GM23338 (cell line): ENCODE data around the gene ZNF45. TPM values are rescaled to one million over a fixed set of nuclear protein-coding genes. Genes with fewer than 3 reads are reported as not detected.

Source experiments
- ATAC-seq: fragments of 200-7000 bp; cut with Tn5 transposase; 3 replicates; pipeline ENCODE4 v1.9.1; 2020
- DNase-seq: peaks from one replicate; pipeline ENCODE4 v3.0.0-alpha.2; 2015; ENCODE audit warnings: low spot score
- H2AFZ ChIP-seq: fragments of 200-600 bp; sonication (generic); 2 replicates; pipeline ENCODE4 v1.8.0; 2016; ENCODE audit warnings: antibody characterized with exemption, mild to moderate bottlenecking, moderate library complexity
- H3F3A ChIP-seq: fragments of 200-600 bp; sonication (generic); replicated peaks from 2 replicates; pipeline ENCODE4 v1.8.0; 2017; ENCODE audit warnings: antibody characterized with exemption, mixed run types, low read depth
- H3K27ac ChIP-seq: fragments of 200-600 bp; sonication (generic); 2 replicates; pipeline ENCODE4 v1.6.1; 2016; ENCODE audit warnings: low read depth
- H3K27me3 ChIP-seq: fragments of 200-600 bp; sonication (generic); 2 replicates; pipeline ENCODE4 v1.8.0; 2016; ENCODE audit warnings: mild to moderate bottlenecking, mixed run types, moderate library complexity; ENCODE audit not compliant: insufficient read depth
- H3K36me3 ChIP-seq: fragments of 200-600 bp; sonication (generic); 2 replicates; pipeline ENCODE4 v1.8.0; 2016; ENCODE audit warnings: mild to moderate bottlenecking; ENCODE audit not compliant: insufficient read depth
- H3K4me1 ChIP-seq: fragments of 200-600 bp; sonication (generic); 2 replicates; pipeline ENCODE4 v1.8.0; 2016; ENCODE audit warnings: mild to moderate bottlenecking, moderate library complexity; ENCODE audit not compliant: insufficient read depth
- H3K4me2 ChIP-seq: fragments of 200-600 bp; sonication (generic); 2 replicates; pipeline ENCODE4 v1.7.1; 2017; ENCODE audit warnings: mixed run types
- H3K4me3 ChIP-seq: fragments of 200-600 bp; sonication (generic); 2 replicates; pipeline ENCODE4 v1.6.1; 2016; ENCODE audit warnings: mixed run types
- H3K79me2 ChIP-seq: fragments of 200-600 bp; sonication (generic); replicated peaks from 2 replicates; pipeline ENCODE4 v1.8.0; 2017; ENCODE audit warnings: mild to moderate bottlenecking; ENCODE audit not compliant: insufficient read depth
- H3K9me2 ChIP-seq: fragments of 200-600 bp; sonication (generic); 2 replicates; pipeline ENCODE4 v1.8.0; 2017; ENCODE audit not compliant: insufficient read depth
- H4K20me1 ChIP-seq: fragments of 200-600 bp; sonication (generic); replicated peaks from 2 replicates; pipeline ENCODE4 v1.8.0; 2017; ENCODE audit warnings: mild to moderate bottlenecking; ENCODE audit not compliant: insufficient read depth
- H3K27ac Mint-ChIP-seq: 2 replicates; pipeline ENCODE4 v1.8.0; 2020; ENCODE audit warnings: inconsistent platforms, mild to moderate bottlenecking, moderate library complexity, mixed read lengths
- H3K27me3 Mint-ChIP-seq: 3 replicates; pipeline ENCODE4 v1.8.0; 2022; ENCODE audit warnings: low read depth, mild to moderate bottlenecking, moderate library complexity, mixed read lengths, inconsistent platforms; ENCODE audit not compliant: insufficient read depth, poor library complexity
- H3K36me3 Mint-ChIP-seq: 3 replicates; pipeline ENCODE4 v1.8.0; 2021; ENCODE audit warnings: low read depth, mild to moderate bottlenecking, inconsistent platforms, moderate library complexity, mixed read lengths
- H3K4me1 Mint-ChIP-seq: 3 replicates; pipeline ENCODE4 v1.8.0; 2020; ENCODE audit warnings: mild to moderate bottlenecking, inconsistent platforms, mixed read lengths
- H3K4me3 Mint-ChIP-seq: 3 replicates; pipeline ENCODE4 v1.8.0; 2021; ENCODE audit warnings: moderate library complexity, mild to moderate bottlenecking, inconsistent platforms, mixed read lengths
- H3K9me3 Mint-ChIP-seq: 3 replicates; pipeline ENCODE4 v1.8.0; 2020; ENCODE audit warnings: moderate library complexity, mild to moderate bottlenecking, inconsistent platforms, mixed read lengths
- CREB1 ChIP-seq: fragments of 250-450 bp; sonication (Bioruptor Pico); IDR thresholded peaks from 2 replicates; pipeline ENCODE4 v1.5.0; 2020; ENCODE audit warnings: low read depth, mild to moderate bottlenecking, moderate library complexity
- EZH2phosphoT487 ChIP-seq: fragments of 200-600 bp; sonication (generic); IDR thresholded peaks from one replicate; pipeline ENCODE4 v1.8.1; 2018; ENCODE audit warnings: antibody characterized with exemption; ENCODE audit not compliant: unreplicated experiment
- JUNB ChIP-seq: IDR thresholded peaks from one replicate; pipeline ENCODE4 v1.6.1; 2016; ENCODE audit warnings: antibody characterized with exemption; ENCODE audit not compliant: unreplicated experiment
- POLR2AphosphoS5 ChIP-seq: IDR thresholded peaks from 2 replicates; pipeline ENCODE4 v1.6.1; 2016; ENCODE audit warnings: antibody characterized with exemption, low read depth
- polyA plus RNA-seq: library from polyadenylated mRNA; unstranded; fragments of >200 nt; fragmentation: Nextera tagmentation; extraction: Ambion mirVana; gene quantifications from 2 replicates; pipeline ENCODE4 v1.2.1, GENCODE V29; 2016
- total RNA-seq: library from RNA; depleted of rRNA; stranded (reverse); fragments of >200 nt; shearing (Covaris generic); gene quantifications from 2 replicates; pipeline ENCODE4 v1.2.3, GENCODE V29; 2014
- TF ChIP-seq, protein P1 (sequence below): IDR thresholded peaks from 2 replicates; pipeline ENCODE4 v1.6.1; 2016; ENCODE audit warnings: antibody characterized with exemption
- TF ChIP-seq, protein P2 (sequence below): IDR thresholded peaks from one replicate; pipeline ENCODE4 v1.6.1; 2018; ENCODE audit warnings: antibody characterized with exemption; ENCODE audit not compliant: unreplicated experiment
- TF ChIP-seq, protein P3 (sequence below): fragments of 250-450 bp; sonication (Bioruptor Pico); IDR thresholded peaks from 2 replicates; pipeline ENCODE4 v1.5.0; 2020; ENCODE audit warnings: mild to moderate bottlenecking, moderate library complexity

ZNF45 gene
- total and polyA plus RNA-seq, 2 experiments from 2014 or later = 3.3 to 9.6 TPM

DNA sequence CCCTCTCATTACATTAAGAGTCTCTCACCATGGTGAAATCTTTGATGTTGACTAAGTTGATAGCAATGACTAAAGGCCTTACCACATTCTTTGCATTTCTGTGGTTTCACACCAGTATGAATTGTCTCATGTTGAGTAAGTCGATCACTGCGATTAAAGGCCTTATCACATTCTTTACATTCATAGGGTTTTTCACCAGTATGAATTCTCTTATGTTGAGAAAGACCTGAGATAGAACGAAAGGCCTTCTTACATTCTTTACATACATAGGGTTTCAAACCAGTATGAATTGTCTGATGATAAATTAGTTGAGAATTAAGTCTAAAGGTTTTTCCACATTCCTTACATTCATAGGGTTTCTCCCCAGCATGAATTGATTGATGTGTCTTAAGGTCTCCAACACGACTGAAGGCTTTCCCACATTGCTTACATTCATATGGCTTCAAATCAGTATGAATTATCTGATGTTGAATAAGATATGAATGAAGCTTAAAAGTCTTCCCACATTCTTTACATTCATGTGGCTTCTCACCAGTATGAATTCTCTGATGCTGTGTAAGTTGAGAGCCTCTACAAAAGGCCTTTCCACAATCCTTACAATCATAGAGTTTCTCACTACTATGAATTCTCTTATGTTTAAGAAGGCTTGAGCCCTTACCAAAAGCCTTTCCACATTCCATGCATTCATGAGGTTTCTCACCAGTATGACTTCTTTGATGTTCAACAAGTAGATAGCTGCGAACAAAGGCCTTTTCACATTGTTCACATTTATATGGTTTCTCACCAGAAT is 62.3 kb downstream of the ZNF45 start:
- no peaks in the 10 kb centered on the region for H4K20me1 ChIP-seq

More for the DNA sequence above, 62.3 kb downstream of the ZNF45 start:
- H3K79me2 ChIP-seq = no peaks in the 10 kb centered on the region
- H3K4me3 ChIP-seq = no peak overlapping the region
- H3K4me2 ChIP-seq = no peak overlapping the region
- no peaks in the 10 kb centered on the region for H3K4me1 ChIP-seq
- H3K4me3 Mint-ChIP-seq = no peak overlapping the region
- H3K9me2 ChIP-seq = no peaks in the 10 kb centered on the region
- H3K27ac ChIP-seq = no peak overlapping the region
- H3K27me3 ChIP-seq = no peaks in the 10 kb centered on the region
- no peak for ATAC-seq
- peaks cover 78% of the 10 kb centered on the region for H3K9me3 Mint-ChIP-seq
- DNase-seq = peak; percentile 23
- H3K36me3 Mint-ChIP-seq = peaks cover 38% of the 10 kb centered on the region
- H2AFZ ChIP-seq = no peak overlapping the region
- no peaks in the 10 kb centered on the region for H3F3A ChIP-seq
- no peak overlapping the region for H3K27ac Mint-ChIP-seq
- H3K4me1 Mint-ChIP-seq = no peaks in the 10 kb centered on the region
- TF ChIP-seq CREB1 (CRISPR knock-in tag) (no peak), POLR2AphosphoS5 (no peak), EZH2phosphoT487 (no peak), JUNB (no peak)
- TF ChIP-seq, protein P1, sequence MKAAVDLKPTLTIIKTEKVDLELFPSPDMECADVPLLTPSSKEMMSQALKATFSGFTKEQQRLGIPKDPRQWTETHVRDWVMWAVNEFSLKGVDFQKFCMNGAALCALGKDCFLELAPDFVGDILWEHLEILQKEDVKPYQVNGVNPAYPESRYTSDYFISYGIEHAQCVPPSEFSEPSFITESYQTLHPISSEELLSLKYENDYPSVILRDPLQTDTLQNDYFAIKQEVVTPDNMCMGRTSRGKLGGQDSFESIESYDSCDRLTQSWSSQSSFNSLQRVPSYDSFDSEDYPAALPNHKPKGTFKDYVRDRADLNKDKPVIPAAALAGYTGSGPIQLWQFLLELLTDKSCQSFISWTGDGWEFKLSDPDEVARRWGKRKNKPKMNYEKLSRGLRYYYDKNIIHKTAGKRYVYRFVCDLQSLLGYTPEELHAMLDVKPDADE = no peak
- TF ChIP-seq, protein P2, sequence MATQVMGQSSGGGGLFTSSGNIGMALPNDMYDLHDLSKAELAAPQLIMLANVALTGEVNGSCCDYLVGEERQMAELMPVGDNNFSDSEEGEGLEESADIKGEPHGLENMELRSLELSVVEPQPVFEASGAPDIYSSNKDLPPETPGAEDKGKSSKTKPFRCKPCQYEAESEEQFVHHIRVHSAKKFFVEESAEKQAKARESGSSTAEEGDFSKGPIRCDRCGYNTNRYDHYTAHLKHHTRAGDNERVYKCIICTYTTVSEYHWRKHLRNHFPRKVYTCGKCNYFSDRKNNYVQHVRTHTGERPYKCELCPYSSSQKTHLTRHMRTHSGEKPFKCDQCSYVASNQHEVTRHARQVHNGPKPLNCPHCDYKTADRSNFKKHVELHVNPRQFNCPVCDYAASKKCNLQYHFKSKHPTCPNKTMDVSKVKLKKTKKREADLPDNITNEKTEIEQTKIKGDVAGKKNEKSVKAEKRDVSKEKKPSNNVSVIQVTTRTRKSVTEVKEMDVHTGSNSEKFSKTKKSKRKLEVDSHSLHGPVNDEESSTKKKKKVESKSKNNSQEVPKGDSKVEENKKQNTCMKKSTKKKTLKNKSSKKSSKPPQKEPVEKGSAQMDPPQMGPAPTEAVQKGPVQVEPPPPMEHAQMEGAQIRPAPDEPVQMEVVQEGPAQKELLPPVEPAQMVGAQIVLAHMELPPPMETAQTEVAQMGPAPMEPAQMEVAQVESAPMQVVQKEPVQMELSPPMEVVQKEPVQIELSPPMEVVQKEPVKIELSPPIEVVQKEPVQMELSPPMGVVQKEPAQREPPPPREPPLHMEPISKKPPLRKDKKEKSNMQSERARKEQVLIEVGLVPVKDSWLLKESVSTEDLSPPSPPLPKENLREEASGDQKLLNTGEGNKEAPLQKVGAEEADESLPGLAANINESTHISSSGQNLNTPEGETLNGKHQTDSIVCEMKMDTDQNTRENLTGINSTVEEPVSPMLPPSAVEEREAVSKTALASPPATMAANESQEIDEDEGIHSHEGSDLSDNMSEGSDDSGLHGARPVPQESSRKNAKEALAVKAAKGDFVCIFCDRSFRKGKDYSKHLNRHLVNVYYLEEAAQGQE = no peak
- TF ChIP-seq, protein P3, sequence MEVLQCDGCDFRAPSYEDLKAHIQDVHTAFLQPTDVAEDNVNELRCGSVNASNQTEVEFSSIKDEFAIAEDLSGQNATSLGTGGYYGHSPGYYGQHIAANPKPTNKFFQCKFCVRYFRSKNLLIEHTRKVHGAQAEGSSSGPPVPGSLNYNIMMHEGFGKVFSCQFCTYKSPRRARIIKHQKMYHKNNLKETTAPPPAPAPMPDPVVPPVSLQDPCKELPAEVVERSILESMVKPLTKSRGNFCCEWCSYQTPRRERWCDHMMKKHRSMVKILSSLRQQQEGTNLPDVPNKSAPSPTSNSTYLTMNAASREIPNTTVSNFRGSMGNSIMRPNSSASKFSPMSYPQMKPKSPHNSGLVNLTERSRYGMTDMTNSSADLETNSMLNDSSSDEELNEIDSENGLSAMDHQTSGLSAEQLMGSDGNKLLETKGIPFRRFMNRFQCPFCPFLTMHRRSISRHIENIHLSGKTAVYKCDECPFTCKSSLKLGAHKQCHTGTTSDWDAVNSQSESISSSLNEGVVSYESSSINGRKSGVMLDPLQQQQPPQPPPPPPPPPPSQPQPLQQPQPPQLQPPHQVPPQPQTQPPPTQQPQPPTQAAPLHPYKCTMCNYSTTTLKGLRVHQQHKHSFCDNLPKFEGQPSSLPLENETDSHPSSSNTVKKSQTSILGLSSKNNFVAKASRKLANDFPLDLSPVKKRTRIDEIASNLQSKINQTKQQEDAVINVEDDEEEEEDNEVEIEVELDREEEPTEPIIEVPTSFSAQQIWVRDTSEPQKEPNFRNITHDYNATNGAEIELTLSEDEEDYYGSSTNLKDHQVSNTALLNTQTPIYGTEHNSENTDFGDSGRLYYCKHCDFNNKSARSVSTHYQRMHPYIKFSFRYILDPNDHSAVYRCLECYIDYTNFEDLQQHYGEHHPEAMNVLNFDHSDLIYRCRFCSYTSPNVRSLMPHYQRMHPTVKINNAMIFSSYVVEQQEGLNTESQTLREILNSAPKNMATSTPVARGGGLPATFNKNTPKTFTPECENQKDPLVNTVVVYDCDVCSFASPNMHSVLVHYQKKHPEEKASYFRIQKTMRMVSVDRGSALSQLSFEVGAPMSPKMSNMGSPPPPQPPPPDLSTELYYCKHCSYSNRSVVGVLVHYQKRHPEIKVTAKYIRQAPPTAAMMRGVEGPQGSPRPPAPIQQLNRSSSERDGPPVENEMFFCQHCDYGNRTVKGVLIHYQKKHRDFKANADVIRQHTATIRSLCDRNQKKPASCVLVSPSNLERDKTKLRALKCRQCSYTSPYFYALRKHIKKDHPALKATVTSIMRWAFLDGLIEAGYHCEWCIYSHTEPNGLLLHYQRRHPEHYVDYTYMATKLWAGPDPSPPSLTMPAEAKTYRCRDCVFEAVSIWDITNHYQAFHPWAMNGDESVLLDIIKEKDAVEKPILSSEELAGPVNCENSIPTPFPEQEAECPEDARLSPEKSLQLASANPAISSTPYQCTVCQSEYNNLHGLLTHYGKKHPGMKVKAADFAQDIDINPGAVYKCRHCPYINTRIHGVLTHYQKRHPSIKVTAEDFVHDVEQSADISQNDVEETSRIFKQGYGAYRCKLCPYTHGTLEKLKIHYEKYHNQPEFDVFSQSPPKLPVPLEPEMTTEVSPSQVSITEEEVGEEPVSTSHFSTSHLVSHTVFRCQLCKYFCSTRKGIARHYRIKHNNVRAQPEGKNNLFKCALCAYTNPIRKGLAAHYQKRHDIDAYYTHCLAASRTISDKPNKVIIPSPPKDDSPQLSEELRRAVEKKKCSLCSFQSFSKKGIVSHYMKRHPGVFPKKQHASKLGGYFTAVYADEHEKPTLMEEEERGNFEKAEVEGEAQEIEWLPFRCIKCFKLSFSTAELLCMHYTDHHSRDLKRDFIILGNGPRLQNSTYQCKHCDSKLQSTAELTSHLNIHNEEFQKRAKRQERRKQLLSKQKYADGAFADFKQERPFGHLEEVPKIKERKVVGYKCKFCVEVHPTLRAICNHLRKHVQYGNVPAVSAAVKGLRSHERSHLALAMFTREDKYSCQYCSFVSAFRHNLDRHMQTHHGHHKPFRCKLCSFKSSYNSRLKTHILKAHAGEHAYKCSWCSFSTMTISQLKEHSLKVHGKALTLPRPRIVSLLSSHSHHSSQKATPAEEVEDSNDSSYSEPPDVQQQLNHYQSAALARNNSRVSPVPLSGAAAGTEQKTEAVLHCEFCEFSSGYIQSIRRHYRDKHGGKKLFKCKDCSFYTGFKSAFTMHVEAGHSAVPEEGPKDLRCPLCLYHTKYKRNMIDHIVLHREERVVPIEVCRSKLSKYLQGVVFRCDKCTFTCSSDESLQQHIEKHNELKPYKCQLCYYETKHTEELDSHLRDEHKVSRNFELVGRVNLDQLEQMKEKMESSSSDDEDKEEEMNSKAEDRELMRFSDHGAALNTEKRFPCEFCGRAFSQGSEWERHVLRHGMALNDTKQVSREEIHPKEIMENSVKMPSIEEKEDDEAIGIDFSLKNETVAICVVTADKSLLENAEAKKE (CRISPR knock-in tag) = no peak
- H3K27me3 Mint-ChIP-seq = no peaks in the 10 kb centered on the region
- H3K36me3 ChIP-seq = peaks cover 30% of the 10 kb centered on the region
